Measurements from ENCODE around the gene ALG11. TPM values are rescaled to one million over a fixed set of nuclear protein-coding genes. Genes with fewer than 3 reads are reported as not detected.

ALG11 gene
- 65.7 to 68.7 TPM (median 66.2 TPM) in 3 replicates for total RNA-seq

GRCh38 chr13:52011632-52012511 lies at the start of gene ALG11:
Gene ALG11, plus strand, starts transcription at chr13:52012398. Its CDS starts 21 bp downstream, at chr13:52012419.
- peaks cover 26% of the 10 kb centered on the region for H3K36me3 Mint-ChIP-seq

GRCh38 chr13:51966186-51966585 lies 46.0 kb upstream of the ALG11 start:
- DNase-seq (ENCODE audit: low spot score in 2 of 2, unreplicated experiment in 2 of 2) = no peak
- Mint-ChIP-seq H3K4me1 (peaks cover 3% of the 10 kb centered on the region), H3K4me3 (no peak overlapping the region), H3K27ac (no peak overlapping the region), H3K36me3 (peaks cover 12% of the 10 kb centered on the region), H3K9me3 (no peaks in the 10 kb centered on the region), H3K27me3 (ENCODE audit: low read depth) (no peaks in the 10 kb centered on the region)
- TF ChIP-seq CTCF (IDR thresholded peaks at IDR 0.05; ENCODE audit: unreplicated experiment) = no peak

More at GRCh38 chr13:52011632-52012511, at the start of gene ALG11:
- peaks cover 41% of the 10 kb centered on the region for H3K4me1 Mint-ChIP-seq
- peaks cover 7% of the 10 kb centered on the region for H3K9me3 Mint-ChIP-seq
- peak within 1 kb of the TSS; percentile 98 for H3K27ac Mint-ChIP-seq
- no peaks in the 10 kb centered on the region for H3K27me3 Mint-ChIP-seq (ENCODE audit: low read depth)
- no peak for TF ChIP-seq CTCF (IDR thresholded peaks at IDR 0.05; ENCODE audit: unreplicated experiment)
- H3K4me3 Mint-ChIP-seq = peak within 1 kb of the TSS; percentile 95
- peak; percentile 95 to 100 for DNase-seq (ENCODE audit: low spot score in 2 of 2, unreplicated experiment in 2 of 2)

GRCh38 chr13:51967482-51968446 lies 44.4 kb upstream of the ALG11 start:
- DNase-seq (ENCODE audit: low spot score in 2 of 2, unreplicated experiment in 2 of 2) = no peak
- no peak overlapping the region for H3K27ac Mint-ChIP-seq
- H3K9me3 Mint-ChIP-seq = no peaks in the 10 kb centered on the region
- no peak for TF ChIP-seq CTCF (IDR thresholded peaks at IDR 0.05; ENCODE audit: unreplicated experiment)
- H3K4me1 Mint-ChIP-seq = no peaks in the 10 kb centered on the region
- no peak overlapping the region for H3K4me3 Mint-ChIP-seq
- H3K27me3 Mint-ChIP-seq (ENCODE audit: low read depth) = no peaks in the 10 kb centered on the region
- H3K36me3 Mint-ChIP-seq = peaks cover 14% of the 10 kb centered on the region

GRCh38 chr13:51970349-51970748 lies 41.8 kb upstream of the ALG11 start:
- peaks cover 24% of the 10 kb centered on the region for H3K36me3 Mint-ChIP-seq
- H3K27ac Mint-ChIP-seq = no peak overlapping the region
- H3K27me3 Mint-ChIP-seq (ENCODE audit: low read depth) = no peaks in the 10 kb centered on the region
- DNase-seq (ENCODE audit: low spot score in 2 of 2, unreplicated experiment in 2 of 2) = no peak
- no peak for TF ChIP-seq CTCF (IDR thresholded peaks at IDR 0.05; ENCODE audit: unreplicated experiment)
- H3K4me3 Mint-ChIP-seq = no peak overlapping the region
- H3K4me1 Mint-ChIP-seq = no peaks in the 10 kb centered on the region
- no peaks in the 10 kb centered on the region for H3K9me3 Mint-ChIP-seq

GRCh38 chr13:51971520-51972426 lies 40.4 kb upstream of the ALG11 start:
- peaks cover 19% of the 10 kb centered on the region for H3K36me3 Mint-ChIP-seq
- H3K4me3 Mint-ChIP-seq = no peak overlapping the region
- no peaks in the 10 kb centered on the region for H3K9me3 Mint-ChIP-seq
- no peak overlapping the region for H3K27ac Mint-ChIP-seq
- no peaks in the 10 kb centered on the region for H3K4me1 Mint-ChIP-seq
- no peak for TF ChIP-seq CTCF (IDR thresholded peaks at IDR 0.05; ENCODE audit: unreplicated experiment)
- no peaks in the 10 kb centered on the region for H3K27me3 Mint-ChIP-seq (ENCODE audit: low read depth)
- DNase-seq (ENCODE audit: low spot score in 2 of 2, unreplicated experiment in 2 of 2) = no peak

Measured in mesothelial cell of epicardium (in vitro differentiated cells).